Lung (tissue), 12 donors: ENCODE results near the gene LIMS2. TPM values are rescaled to one million over a fixed set of nuclear protein-coding genes. Genes with fewer than 3 reads are reported as not detected.

Experiments
- ATAC-seq: fragments of 200-7000 bp; cut with Tn5 transposase; one replicate; pipeline ENCODE4 v1.9.1; 2020; ENCODE audit warnings: moderate number of reproducible peaks; ENCODE audit not compliant: insufficient read depth, low FRiP score
- DNase-seq, 3 donors: peaks; one replicate each; pipeline ENCODE4 v3.0.0-alpha.2; 2013 to 2017
- H3K27ac ChIP-seq, 2 donors: one replicate each; pipeline ENCODE4 v1.5.1; 2013; ENCODE audit warnings: mild to moderate bottlenecking in 2 of 2, moderate library complexity in 2 of 2, control low read depth in 1 of 2, inconsistent platforms in 1 of 2, low read depth in 1 of 2, low read length in 1 of 2
- H3K27me3 ChIP-seq, 3 donors: one replicate each; pipeline ENCODE4 v1.5.1; 2013; ENCODE audit warnings: low read length in 2 of 3; ENCODE audit not compliant: control insufficient read depth in 3 of 3, insufficient read depth in 3 of 3
- H3K36me3 ChIP-seq, 4 donors: one replicate each; pipeline ENCODE4 v1.5.1; 2013; ENCODE audit warnings: low read length in 4 of 4, mild to moderate bottlenecking in 1 of 4, moderate library complexity in 1 of 4; ENCODE audit not compliant: control insufficient read depth in 4 of 4, insufficient read depth in 4 of 4
- H3K4me1 ChIP-seq, 5 donors: one replicate each; pipeline ENCODE4 v1.5.1; 2013; ENCODE audit warnings: low read length in 5 of 5, mild to moderate bottlenecking in 2 of 5, moderate library complexity in 1 of 5; ENCODE audit not compliant: control insufficient read depth in 5 of 5, insufficient read depth in 5 of 5
- H3K4me3 ChIP-seq: one replicate; pipeline ENCODE4 v1.5.1; 2013; ENCODE audit warnings: mild to moderate bottlenecking, control low read depth, moderate library complexity
- H3K9ac ChIP-seq, 2 donors: one replicate each; pipeline ENCODE4 v1.5.1; 2013; ENCODE audit warnings: low read length in 2 of 2, control low read depth in 1 of 2; ENCODE audit not compliant: insufficient read depth in 1 of 2
- H3K9me3 ChIP-seq, 4 donors: one replicate each; pipeline ENCODE4 v1.5.1; 2013; ENCODE audit warnings: low read length in 3 of 4, mild to moderate bottlenecking in 1 of 4, moderate library complexity in 1 of 4; ENCODE audit not compliant: control insufficient read depth in 4 of 4, insufficient read depth in 3 of 4
- WGBS, 2 donors: extraction: QIAGEN DNeasy Blood & Tissue Kit; methylation state at CpG; one replicate each; pipeline ENCODE4 v1.1.7; 2013; 5-methylcytosine and 5-hydroxymethylcytosine counted together
- polyA plus RNA-seq, 2 donors: library from polyadenylated mRNA; stranded (reverse); fragments of 200-250 nt; gene quantifications; one replicate each; pipeline ENCODE4 v1.2.1, GENCODE V29; 2013
- total RNA-seq, 2 donors: library from RNA; depleted of rRNA in 1 of 2; stranded (reverse); fragments of >200 nt in 1 of 2; gene quantifications; one replicate each; pipeline ENCODE4 v1.2.1, GENCODE V29; 2014 to 2021
- TF ChIP-seq, protein P1 (sequence below): IDR thresholded peaks from 2 replicates; pipeline ENCODE4 v1.5.1; 2012; ENCODE audit warnings: mild to moderate bottlenecking; ENCODE audit errors: control extremely low read depth, extremely low read depth
- donor health status: control.
- donor health status: control.
- donor health status: Bipolar disorder and iron deficiency.
- donor health status: healthy.
- donor health status: DM: yes; HTN: yes; CAD: no.

Gene LIMS2
- total and polyA plus RNA-seq, 4 donors = 22.2 to 138 (median 80.4) TPM

DNA sequence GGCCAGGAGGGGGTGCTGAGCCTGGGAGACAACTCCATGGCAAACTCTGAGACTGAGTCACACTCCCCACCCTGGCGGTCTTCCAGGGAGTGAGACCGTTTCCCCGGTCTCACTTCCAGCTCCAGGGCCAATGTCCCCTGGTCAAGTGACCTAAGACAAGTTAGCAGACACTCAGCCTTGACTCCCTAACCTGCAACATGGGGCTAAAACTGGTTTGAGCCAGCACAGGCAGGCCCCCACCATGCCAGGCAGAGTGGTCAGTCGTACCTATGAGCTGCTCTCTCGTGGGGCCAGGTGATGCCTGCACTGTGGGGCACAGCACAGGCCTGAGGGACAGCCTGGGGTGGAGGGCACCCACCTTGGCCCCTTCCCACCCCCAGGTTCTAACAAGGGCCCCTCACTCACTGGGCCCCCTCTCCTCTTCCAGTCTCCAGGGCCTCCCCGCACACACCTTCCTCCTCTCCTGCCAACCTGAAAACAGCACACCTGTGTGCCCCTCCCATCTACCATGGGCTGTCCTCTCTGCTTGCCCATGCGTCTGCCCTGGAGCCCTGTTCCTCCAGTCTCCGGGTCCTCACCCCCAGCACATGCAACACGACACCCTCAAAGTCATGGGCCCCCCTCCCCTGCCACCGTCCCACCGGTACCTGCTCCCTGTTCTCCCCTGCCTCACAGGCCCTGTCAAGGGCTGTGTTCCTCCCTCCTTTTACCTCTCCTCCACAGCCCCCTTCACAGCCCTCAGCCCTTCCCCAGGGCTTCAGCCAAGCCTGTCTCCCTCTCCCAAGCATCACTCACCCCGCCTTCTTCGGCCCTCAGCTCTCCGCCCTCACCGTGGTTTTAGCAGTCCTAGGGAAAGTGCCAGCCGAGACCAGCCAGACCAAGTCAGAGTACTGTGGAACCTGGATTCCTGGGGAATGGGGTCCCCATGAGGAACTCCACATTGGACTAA, 27.8 kb downstream of the LIMS2 start:
- no peak for DNase-seq
- Histone ChIP-seq H3K4me1 (peaks cover 0 to 42% (median 10%) of the 10 kb centered on the region in 5 donors), H3K27ac (peak overlapping the region; percentile 49 to 83), H3K9me3 (no peaks in the 10 kb centered on the region), H3K4me3 (no peak overlapping the region), H3K36me3 (peaks cover 0 to 9% (median 0%) of the 10 kb centered on the region in 4 donors), H3K9ac (no peak overlapping the region), H3K27me3 (no peaks in the 10 kb centered on the region)
- ATAC-seq = no peak
- 73 to 88% methylated on average over 15 to 16 of the region's 16 CpGs for WGBS, 2 donors
- TF ChIP-seq, protein P1, sequence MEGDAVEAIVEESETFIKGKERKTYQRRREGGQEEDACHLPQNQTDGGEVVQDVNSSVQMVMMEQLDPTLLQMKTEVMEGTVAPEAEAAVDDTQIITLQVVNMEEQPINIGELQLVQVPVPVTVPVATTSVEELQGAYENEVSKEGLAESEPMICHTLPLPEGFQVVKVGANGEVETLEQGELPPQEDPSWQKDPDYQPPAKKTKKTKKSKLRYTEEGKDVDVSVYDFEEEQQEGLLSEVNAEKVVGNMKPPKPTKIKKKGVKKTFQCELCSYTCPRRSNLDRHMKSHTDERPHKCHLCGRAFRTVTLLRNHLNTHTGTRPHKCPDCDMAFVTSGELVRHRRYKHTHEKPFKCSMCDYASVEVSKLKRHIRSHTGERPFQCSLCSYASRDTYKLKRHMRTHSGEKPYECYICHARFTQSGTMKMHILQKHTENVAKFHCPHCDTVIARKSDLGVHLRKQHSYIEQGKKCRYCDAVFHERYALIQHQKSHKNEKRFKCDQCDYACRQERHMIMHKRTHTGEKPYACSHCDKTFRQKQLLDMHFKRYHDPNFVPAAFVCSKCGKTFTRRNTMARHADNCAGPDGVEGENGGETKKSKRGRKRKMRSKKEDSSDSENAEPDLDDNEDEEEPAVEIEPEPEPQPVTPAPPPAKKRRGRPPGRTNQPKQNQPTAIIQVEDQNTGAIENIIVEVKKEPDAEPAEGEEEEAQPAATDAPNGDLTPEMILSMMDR = no peak

DNA sequence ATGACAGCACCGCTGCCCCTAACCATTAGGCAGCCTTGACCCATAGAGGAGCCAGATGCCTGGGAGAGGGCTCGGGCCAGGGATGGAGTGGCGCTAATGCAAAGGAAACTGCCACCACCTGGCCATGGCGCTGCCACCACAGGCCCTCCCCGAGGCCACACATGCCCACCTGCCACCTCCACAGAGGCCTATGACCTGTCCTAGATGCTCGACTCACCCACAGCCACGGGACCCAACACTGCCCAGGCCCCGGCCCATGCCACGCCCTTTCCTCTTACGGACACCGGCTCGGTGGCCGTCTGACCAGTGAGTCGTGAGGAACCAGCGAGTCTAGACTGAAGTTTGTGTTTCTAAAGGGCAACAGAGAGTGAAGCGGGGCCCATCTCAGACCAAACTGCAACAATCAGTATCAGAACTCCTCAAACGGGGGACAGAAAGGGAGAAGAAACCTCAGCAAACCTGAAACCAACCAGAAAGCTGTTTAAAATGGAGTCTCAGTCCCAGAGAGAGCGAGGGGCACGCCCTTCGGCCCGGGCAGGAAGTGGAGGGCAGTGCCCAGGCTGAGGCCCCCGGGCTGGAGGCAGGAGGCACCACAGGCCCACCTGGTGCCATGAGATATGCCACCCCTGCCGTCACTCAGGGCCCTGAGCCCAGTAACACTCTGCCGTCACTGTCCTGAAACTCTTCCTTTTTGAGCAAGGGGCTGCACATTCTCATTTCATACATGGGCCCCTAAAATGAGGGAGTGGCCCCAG, 28.7 kb downstream of the LIMS2 start:
- peaks cover 0 to 47% (median 9%) of the 10 kb centered on the region in 5 donors for H3K4me1 ChIP-seq
- H3K4me3 ChIP-seq = no peak overlapping the region
- no peaks in the 10 kb centered on the region for H3K27me3 ChIP-seq
- DNase-seq (no peak), ATAC-seq (no peak)
- no peaks in the 10 kb centered on the region for H3K9me3 ChIP-seq
- no peak overlapping the region for H3K9ac ChIP-seq
- H3K27ac ChIP-seq = peak overlapping the region; percentile 49 to 83
- TF ChIP-seq, protein P1 = no peak
- H3K36me3 ChIP-seq = peaks cover 0 to 9% (median 0%) of the 10 kb centered on the region in 4 donors
- 61 to 70% methylated on average over 24 of the region's 24 CpGs for WGBS, 2 donors

DNA sequence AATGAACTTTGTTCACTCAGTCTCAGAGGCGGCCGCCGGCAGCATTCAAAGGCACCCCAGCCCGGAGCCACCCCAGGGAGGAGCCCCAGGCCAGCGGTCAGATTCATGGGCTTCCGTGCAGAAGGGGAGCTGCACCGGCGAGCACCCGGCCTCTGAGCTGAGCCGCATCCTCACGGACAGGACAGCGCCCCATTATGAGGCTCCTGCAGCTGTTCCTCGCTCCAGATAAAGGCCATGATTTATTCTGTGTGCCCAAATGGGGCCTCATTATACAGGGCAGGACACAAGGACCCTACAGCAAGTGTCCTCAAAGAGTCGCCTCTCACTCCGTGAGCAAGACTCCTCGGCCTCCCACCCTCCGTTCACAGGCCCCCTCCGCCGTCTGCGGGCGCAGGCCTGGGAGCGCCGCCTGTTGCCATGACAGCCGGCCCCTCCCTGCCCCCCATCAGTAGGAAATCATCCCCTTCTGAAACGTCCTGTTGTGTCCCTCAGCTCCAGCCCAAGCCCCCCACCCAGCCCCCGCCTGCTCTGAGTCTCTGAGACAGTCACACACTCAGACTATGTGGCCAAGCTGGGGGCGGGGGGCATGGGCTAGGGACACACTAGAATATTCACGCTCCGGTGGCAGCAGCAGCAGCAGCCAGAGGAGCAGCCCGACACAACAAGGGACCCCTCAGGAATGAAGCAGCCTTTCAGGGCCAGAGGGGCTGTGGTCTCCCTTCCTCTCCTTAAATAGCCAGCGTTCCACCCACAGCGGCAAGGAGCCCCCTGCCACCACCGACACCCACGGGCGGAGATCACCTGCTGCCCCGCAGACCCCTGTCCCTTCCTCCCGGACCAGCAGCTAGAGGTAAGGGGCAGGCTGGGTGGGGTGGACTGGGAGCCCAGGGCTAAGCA, 29.7 kb downstream of the LIMS2 start, which contains the start of gene GPR17:
TSS of gene GPR17 (plus strand) at position 759 of the 897 bp plus-strand sequence. CDS start 4,583 bp downstream, outside the sequence.
- DNase-seq = no peak
- WGBS, 2 donors = 81 to 85% methylated on average over 35 to 37 of the region's 37 CpGs
- no peak for ATAC-seq
- Histone ChIP-seq H3K36me3 (peaks cover 0 to 6% (median 0%) of the 10 kb centered on the region in 4 donors), H3K4me1 (peaks cover 0 to 40% (median 6%) of the 10 kb centered on the region in 5 donors), H3K27me3 (no peaks in the 10 kb centered on the region), H3K9me3 (no peaks in the 10 kb centered on the region), H3K4me3 (no peak within 1 kb of the TSS), H3K9ac (no peak within 1 kb of the TSS), H3K27ac (peak within 1 kb of the TSS; percentile 49 to 83)
- TF ChIP-seq, protein P1 = no peak
